DMS153 treated with DMSO at 0.1 percent for 48 hours (cell line): Measurements from ENCODE around the gene COQ9.
"Not testable (repeated sequence)": the region's sequence is repeated elsewhere in the genome, so short reads cannot be mapped to it uniquely, and the experiment has no call there.

ENCODE experiments used
- DNase-seq: peaks from one replicate; lab custom pipeline; 2025; ENCODE audit not compliant: unreplicated experiment; lab: John Stamatoyannopoulos, UW

Gene COQ9

DNA sequence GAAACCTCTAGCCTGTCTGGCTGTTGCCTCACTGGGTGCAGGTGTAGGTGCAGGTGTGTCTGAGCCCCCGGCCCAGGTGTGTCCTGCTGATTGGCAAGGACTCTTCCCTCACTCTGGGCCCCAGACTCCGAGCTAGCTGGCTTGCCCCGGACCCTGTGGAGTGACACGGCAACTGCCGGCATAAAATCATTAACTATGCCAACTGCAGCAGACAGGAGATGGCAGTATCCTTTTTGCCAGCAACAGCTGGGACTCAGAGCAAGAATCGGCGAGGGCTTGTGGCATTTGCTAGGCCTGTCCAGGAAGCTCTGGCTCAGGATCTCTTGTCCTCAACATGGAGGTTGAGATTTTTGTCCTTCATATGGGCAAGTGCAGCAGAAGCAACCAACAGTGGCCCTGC lies 20.9 kb upstream of the COQ9 start:
- DNase-seq = no peak

DNA sequence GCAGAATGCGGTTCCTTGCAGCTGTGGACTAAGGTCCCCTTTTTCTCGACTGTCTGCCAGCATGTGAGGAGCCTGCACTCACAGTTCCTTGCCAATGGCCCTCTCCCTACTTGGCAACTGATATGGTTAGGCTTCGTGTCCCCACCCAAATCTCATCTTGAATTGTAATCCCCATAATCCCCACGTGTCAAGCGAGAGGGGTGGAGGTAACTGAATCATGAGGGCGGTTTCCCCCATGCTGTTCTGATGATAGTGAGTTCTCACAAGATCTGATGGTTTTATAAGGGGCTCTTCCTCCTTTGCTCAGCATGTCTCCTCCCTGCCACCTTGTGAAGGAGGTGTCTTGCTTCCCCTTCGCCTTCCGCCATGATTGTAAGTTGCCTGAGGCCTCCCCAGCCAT lies 20.0 kb upstream of the COQ9 start:
- no peak for DNase-seq

DNA sequence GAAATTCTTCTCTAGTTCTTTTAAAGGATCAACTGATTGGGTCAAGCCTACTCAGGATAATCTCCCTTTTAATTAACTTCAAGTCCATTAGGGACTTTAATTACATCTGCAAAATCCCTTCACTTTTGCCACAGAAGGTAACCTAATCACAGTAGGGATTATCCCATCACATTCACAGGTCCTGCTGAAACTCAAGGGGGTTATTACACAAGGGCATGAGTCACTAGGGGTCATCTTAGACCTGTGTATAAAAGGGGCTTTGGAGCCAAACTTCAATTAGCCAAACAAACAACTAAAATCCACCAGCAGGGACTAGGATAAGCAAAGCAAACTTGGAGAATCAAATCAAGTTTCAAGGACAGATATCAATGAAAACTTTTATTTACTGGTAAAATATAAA lies 19.5 kb upstream of the COQ9 start:
- DNase-seq = no peak

DNA sequence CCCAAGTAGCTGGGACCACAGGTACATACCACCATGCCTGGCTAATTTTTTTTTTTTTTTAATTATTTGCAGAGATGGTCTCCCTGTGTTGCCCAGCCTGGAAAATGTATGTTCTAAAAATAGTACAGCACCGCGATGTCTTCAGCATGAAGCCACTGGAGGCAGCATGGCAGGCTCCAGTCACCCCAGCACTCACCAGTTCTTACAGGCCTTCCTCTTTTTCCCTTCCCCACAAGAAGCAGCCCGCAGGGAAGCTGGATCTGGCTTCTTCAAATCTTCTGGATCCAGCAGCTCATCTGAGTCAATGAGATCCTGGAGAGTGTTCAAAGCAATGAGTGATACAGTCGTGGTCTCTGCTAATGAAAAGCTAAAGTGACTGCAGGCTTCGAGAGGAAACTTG lies 16.3 kb upstream of the COQ9 start:
- DNase-seq = no peak

DNA sequence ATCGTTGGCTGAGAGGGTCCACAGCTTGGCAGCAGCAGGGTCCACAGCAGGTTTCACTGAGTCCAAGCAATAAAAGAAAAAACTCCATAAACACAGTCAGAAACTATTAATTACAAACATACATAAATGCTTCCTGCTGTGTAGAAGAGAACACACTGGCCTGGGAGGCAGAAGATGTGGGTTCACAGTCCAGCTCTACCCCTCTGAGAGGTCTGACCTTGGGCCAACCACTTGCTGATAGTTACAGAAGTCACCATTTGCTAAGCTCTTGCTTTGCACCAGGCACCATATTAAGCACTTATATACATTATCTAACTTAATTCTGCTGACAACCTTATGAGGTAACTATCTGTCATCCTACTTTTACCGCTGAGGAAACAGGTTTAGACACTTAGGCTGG lies 14.8 kb upstream of the COQ9 start:
- no peak for DNase-seq

DNA sequence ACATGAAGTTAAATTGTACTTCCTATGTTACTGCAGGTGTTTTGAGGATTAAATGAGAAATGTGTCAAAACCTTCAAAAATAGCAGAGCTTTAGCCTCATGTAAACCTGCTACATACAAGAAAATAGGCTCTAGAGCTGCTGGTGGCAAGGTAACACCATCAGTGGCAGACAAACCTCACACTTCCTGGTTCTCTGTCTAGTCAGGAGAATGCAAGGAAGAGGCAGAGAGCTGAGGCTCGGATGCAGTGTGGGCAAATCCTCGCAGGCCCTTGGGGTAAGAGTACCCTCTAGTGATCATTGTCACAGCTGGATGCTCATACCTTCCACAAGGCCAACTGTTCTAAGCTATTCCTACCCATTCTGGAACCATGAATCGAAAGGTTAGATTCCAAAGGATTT lies 14.3 kb upstream of the COQ9 start:
- DNase-seq = no peak

DNA sequence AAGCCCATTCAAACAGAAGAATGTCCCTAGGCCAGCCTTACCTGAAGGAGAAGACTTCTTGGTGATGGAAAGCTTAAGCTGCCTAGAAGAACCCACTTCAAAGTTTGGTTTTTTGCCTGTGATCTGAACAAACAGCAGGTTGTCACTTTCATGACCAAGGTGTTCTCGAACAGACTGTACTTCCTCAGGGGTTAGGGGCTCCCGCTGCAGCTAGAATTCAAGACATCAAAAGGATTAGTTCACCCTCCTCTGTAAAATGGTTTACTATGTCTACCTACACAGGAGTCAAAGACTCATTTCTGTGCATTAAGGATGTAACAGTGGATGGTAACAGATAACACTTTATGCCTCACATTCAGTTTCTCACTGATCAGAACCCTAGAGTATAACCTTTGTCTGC lies 13.3 kb upstream of the COQ9 start:
- no peak for DNase-seq

DNA sequence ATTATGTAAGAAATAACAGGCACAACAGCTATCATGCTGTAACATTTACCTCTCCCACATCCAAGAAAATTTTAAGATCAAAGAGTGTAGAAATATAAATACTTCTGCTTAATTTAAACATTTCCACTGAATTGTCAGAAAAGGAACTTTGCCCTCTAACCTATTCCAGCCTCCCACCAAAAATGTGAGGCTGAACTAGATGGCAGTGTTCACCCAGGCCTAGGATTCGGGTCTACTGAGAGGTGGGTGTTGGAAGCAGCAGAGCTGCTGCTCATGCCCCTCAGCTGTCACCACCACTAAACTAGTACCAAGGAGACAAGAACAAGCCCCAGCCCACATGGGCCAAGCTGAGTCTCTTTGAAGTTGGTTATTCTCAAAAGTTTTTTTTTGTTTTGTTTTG lies 11.4 kb upstream of the COQ9 start:
- DNase-seq = no peak

DNA sequence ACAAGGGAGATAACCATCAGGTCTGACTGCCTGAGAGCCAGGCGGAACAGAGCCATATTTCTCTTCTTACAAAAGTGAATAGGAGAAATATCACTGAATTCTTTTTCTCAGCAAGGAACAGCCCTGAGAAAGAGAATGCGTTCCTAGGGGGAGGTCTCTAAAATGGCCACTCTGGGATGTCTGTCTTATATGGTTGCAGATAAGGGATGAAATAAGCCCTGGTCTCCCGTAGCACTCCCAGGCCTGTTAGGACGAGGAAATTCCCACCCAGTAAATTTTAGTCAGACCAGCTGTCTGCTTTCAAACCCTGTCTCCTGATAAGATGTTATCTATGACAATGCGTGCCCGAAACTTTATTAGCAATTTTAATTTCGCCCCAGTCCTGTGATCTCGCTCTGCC lies 7.3 kb upstream of the COQ9 start:
- not testable (repeated sequence) for DNase-seq

DNA sequence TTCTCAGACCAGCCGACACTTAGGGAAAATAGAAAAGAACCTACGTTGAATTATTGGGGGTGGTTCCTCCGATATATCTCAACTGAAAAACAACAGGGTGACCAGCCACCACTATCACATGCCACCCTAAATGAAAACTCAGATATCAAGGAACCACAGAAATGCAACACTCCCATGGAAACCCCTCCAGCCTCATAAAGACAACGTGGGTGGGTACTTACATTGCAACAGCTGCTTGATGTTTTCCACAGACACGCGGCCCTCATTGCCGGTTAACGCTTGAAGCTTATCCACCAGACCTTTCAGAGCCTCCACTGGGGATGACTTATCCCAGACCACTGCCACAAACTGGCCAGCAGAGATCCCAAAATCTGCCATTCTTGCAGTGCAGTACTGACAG lies 6.7 kb upstream of the COQ9 start:
- not testable (repeated sequence) for DNase-seq

DNA sequence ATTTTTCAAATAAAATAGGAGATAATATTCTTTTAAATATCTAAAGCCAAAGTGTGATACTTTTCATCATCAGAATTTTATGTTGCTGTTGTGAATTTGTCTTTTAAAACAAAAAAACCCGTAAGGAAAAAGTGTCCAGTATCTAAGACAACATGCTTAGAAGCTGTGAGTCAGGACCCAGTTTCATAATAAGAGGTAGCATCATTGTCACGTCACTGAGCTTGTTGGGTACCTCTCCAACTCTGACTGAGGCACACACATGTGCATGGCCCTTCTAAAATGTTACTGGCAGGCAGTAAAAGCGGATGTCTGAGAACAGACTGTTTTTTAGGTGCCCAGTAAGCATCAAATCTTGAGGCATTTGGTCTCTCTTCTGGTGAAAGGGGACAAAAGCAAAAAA lies 2.6 kb upstream of the COQ9 start:
- DNase-seq = no peak

DNA sequence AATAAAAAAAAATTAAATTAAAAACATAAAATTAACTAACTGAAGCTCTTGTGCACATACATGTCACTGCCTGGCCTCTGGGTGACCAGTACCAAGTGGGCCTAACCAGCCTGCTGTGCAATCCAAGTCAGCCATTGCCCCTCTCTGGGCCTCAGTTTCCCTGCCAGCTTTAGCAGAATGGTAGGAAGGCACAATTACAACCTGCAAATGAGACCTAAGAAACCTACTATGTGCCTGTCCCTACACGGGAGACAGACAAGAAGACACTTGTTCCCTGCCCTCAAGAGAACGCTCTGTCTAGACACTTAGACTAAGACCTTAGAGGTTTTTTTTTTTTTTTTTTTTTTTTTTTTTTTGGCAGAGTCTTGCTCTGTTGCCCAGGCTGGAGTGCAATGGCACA lies 1.8 kb upstream of the COQ9 start:
- DNase-seq = no peak

DNA sequence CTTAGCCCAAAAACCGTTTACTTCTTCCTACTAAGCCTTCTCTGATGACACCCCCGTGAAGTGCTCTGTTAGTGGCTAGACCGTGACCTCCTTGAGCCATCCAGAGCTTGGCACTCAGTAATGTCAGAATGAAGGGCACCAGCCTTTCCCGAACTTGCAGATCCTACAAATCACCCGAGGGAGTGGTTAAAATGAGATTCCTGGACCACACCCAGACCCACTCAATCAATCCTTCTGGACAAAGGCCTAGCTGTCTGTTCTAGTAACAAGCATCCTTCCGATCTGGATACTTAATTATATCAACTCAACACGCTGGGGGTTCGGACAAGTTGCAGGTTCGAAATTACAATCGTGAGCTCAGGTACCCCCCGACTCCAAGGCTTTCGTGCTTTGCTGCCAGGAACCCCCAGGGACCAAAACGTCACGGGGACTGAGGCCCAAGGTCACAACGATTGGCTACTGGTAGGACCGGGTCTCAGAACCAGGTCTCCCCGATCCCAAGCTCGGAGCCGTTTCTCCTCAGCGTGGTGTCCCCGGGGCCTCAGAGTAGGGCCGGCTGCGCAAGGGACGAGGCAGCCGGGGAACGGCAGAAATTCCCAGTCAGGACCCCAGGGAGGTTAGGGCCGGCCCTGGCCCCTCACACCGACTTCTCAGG lies 621 bp upstream of the COQ9 start:
- no peak for DNase-seq

DNA sequence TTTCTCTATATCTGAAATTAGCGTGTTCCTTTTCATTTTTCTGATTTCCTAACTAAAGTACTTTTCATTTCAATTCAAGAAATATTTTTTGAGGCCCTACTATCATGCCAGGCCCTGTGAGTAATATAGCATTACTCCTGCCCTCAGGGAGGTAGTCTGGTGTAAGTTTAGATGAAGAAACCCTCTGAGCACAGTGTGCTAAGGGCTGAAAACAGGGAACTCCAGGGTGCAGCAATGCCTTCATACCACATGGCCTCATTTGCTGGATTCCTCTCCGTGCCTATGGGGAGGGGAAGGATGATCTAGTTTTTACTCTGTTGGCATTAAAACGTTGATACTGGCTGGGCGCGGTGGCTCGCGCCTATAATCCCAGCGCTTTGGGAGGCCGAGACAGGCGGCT lies 4.7 kb downstream of the COQ9 start:
- no peak for DNase-seq

DNA sequence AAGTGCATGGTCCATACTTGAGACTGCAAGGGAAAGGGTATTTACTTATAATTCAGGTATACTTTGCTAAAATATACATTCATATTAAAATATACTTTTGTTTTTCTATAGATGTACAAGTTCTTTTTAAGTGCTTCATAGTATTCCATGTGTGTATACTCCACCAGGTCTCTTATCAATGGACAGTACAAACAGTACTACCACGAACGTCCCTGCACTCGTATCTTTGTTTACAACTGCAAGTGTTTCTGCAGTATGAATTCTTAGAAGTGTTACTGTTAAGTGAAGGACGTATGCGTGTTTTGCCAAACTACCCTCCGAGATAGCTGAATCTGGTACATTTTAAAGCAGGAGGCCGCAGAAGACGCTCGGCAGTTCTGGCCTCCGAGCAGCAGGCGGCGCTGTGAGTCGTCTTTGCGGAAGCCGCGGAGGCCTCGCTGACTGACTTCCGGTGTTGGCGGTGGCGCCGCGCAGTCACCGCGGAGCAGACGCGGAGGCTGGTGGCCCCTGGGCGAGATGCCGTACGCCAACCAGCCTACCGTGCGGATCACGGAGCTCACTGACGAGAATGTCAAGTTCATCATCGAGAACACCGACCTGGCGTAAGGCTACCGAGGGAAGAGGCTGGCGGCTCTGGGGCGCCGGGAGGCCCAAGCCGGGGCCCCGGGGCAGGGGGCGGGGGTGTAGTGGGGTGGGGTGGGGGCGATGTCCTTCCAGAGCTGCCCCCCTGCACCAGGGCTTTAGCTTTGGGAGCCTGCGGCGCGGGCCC lies 15.1 kb downstream of the COQ9 start, which contains the start of gene POLR2C:
Gene POLR2C, plus strand, starts transcription at position 471 of the 769 bp plus-strand sequence. Its CDS starts 46 bp downstream, at position 517.
- peak; percentile 75 for DNase-seq

DNA sequence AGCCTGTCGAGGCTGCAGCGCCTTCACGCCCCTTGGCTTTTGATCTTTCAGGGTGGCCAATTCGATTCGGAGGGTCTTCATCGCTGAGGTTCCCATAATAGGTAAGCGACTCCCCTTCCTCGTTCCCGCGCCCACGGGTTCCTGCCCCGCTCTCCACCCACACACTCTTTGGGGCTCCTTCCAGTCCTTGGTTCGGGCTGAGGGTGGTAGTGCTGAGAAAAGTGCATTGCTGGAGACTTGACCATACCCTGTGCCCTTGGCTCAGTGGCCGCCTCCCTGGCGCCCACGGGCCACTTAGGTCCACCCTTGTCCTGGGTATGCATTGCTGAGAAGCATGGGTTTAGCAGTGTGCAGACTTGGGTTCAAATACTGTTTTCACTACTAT lies 15.7 kb downstream of the COQ9 start:
- DNase-seq = no peak

DNA sequence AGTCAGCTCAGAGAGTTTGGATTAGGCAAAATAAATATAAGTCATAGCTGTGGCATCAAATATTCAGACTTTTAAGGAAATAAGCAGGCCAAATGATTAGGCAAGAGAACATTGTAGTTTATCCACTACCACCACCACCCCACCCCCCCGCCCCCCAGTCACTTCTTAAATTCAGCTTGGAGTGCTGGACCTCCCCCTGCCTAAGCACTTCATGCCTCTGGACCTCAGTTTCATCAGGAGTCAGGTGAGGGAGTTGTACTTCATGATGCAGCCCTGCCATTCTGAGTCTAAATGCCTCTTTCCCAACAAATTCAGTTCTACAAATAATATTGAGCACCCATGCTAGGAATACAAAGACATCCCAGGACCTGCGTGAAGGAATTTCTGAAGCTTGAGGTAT lies 17.2 kb downstream of the COQ9 start:
- DNase-seq = no peak

DNA sequence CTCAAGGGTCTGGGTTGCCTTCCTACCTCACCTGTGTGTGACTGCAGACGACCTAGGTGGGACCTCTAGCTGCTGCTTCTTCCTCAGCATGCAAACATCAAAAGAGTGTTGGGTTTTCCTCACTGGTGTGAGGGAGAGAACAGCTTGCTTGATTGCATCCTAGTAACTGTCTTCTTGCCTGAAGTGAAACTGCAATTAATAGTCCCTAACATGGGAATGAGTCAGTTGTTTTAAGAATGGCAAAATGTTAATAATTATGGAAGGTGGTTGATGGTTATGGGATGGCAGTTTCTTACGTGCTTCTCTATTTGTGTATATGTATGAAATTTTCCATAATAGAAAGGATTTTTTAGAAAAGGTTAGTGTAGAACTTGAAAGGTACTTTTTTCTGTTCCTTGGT lies 21.1 kb downstream of the COQ9 start:
- no peak for DNase-seq

DNA sequence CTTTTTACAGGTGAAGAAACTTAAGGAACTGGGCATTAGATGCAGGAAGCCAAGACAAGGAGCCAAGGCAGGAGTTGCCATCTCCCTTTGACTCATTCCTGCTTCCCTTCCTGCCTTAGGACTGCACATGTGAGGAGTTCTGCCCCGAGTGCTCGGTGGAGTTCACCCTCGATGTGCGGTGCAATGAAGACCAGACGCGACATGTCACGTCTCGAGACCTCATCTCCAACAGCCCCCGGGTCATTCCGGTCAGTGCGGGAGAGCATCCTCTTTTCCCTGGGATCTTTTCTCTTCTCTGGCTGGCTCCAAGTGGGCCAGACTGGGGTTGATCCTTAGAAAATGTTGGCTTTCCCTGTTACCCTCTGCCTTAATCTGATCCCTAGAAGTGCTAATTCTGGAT lies 21.8 kb downstream of the COQ9 start:
- no peak for DNase-seq

DNA sequence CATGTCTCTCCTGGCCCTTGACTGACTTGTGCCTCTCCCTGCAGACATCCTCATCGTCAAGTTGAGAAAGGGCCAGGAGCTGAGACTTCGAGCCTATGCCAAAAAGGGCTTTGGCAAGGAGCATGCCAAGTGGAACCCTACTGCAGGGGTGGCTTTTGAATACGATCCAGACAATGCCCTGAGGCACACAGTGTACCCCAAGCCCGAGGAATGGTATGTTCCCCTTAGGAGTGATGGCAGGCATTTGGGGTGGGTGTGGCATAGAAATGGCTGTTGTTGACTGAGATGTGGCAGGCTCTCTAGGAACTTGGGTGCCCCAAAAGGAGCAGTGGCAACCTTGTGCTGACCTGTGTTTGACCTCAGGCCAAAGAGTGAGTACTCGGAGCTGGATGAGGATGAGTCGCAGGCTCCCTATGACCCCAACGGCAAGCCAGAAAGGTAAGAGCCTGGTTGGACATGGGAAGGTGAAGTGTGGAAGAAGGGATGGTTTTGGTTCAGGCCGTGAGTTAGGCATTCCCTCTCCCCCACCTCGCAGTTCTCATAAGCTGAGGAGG lies 22.7 kb downstream of the COQ9 start:
- no peak for DNase-seq

DNA sequence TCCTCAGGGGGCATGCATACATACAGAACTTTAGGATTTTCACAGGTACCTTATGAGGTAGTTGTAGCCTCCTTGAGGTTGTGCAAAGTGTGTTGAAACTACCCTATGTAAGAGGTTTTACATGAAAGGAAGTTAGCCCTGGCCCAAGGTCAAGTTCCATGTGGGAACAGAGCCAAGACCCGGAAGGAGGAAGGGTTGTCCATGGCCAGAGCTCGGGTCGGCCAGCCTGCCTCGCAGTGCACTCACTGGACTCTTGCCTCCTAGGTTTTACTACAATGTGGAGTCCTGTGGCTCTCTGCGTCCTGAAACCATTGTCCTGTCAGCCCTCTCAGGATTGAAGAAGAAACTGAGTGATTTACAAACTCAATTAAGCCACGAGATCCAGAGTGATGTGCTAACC lies 23.4 kb downstream of the COQ9 start:
- no peak for DNase-seq

DNA sequence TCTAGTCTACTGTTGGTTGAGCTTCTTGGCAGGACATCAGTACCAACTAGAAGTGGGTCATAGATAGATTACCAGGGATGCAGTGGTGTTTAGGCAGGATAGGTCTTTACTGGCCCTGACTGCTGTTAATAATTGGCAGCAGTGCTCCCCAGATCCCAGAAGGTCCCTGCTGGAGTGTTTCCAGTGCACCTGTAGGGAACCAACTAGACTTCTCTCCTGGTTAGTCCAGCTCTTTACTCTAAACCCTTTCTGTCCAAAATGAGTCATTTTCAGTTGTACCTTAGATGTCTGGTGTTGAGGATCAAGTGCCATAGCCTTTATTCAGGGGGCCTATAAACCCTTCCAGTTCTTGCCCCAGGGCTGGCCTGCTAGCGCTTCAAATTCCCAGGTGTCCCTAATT lies 23.9 kb downstream of the COQ9 start:
- no peak for DNase-seq
